Measurements from ENCODE around the gene GLB1L.
"Not testable (repeated sequence)": the region's sequence is repeated elsewhere in the genome, so short reads cannot be mapped to it uniquely, and the experiment has no call there.

The GLB1L gene

GRCh38 chr2:219245148-219245898, at the start of gene GLB1L, which contains the start of gene STK16:
Gene GLB1L (minus strand): TSS chr2:219245444. CDS start chr2:219243573, 1,871 bp downstream.
Gene STK16 (plus strand): TSS chr2:219245479. CDS start chr2:219246000, 521 bp downstream.
- peak; percentile 82 for DNase-seq (ENCODE audit: low read depth, low spot score)

GRCh38 chr2:219294356-219295351, 49.4 kb upstream of the GLB1L start:
- peak; percentile 79 for DNase-seq (ENCODE audit: low read depth, low spot score)

DNA sequence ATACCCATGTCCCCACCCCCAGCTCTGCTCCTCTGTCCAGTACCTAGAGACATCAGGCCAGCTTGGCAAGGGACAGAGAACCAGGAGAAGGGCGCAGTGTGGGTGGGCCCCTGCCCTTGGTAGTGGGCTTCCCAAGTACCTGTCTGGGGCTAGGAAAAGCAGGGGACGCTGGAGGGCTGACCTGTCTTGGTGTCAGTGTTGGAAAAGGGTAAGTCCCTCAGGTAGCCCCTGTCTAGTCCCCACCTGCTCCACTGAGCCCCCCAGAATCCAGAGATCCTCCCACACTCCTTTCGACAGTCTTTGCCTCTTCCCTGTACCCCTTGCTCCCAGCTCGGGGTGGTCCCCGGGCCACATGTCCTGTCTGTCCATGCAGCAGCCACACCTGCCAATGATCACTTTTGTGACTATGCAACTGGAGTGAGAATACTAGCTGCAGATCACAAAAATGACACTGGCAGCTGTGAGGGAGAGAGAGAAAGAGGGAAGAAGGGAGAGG, 48.5 kb upstream of the GLB1L start:
- no peak for DNase-seq (ENCODE audit: low read depth, low spot score)

DNA sequence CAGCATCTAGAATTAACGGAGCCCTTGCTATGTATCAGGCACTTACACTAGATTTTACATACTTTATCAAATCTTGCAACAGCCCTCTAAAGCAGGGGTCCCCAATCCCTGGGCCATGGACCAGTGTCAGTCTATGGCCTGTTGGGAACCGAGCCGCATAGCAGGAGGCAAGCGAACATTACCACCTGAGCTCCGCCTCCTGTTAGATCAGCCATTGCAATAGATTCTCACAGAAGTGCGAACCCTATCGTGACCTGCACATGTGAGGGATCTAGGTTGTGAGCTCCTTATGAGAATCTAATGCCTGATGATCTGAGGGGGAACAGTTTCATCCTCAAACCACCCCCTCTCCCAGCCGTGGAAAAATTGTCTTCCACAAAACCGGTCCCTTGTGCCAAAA, 47.4 kb upstream of the GLB1L start:
- DNase-seq (ENCODE audit: low read depth, low spot score) = no peak

GRCh38 chr2:219291910-219292490, 46.8 kb upstream of the GLB1L start:
- DNase-seq (ENCODE audit: low read depth, low spot score) = no peak

- no peak for DNase-seq (ENCODE audit: low read depth, low spot score)
These were observed 46.1 kb upstream of the GLB1L start for GRCh38 chr2:219291394-219291793.

DNA sequence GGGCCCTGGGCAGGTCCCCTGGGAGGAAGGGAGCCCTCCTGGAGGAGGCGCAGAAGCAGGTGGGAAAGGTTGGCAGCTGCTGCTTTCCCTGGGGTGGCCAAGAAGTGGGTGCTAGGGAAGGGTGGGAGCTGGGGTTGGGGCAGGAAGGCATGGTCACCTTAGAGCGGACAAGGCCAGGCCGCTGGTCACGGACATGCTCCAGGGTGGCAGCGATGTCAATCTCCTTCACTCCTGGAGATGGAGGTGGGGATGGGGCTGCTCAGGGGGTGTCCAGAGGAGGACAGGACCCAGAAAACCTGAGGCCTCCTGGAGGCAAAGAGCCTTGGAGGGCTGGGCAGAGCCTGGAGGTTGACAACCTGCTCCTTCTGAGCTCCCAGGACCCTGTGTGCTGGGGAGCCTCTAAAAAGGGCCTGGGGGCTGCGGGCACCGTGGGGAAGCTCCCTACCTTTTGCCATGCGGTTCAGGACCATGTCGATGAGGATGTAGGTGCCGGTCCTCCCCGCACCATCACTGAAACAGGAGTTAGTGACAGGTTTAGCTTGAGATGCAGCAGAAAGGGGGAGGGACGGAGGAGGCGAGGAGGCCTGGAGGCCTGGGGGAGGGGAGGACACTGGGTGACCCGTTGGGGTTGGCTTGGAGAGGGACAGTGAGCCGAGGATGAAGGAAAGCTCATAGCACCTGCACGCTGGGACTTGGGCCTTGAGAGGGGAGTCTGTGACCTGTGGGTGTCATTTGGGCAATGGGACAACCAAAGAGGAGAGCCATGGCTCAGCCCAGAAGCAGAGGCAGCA, 45.3 kb upstream of the GLB1L start:
- DNase-seq (ENCODE audit: low read depth, low spot score) = no peak

GRCh38 chr2:219289537-219290361, 44.5 kb upstream of the GLB1L start:
- DNase-seq (ENCODE audit: low read depth, low spot score) = no peak

GRCh38 chr2:219289195-219289536, 43.9 kb upstream of the GLB1L start:
- no peak for DNase-seq (ENCODE audit: low read depth, low spot score)

- no peak for DNase-seq (ENCODE audit: low read depth, low spot score)
These were observed 42.5 kb upstream of the GLB1L start for GRCh38 chr2:219287580-219288265.

DNA sequence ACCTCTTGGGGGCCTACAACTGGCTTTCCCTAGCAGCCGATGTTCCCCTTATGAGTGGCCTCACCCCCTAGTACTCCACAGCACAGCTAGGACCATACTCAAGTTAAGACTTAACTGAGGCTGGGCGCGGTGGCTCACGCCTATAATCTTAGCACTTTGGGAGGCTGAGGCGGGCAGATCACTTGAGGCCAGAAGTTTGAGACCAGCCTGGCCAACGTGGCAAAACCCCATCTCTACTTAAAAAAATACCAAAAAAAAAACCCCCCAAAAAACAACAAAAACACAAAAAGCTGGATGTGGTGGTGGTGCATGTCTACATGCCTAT, 41.8 kb upstream of the GLB1L start:
- DNase-seq (ENCODE audit: low read depth, low spot score) = not testable (repeated sequence)

GRCh38 chr2:219286436-219287115, 41.3 kb upstream of the GLB1L start:
- no peak for DNase-seq (ENCODE audit: low read depth, low spot score)

GRCh38 chr2:219285894-219286425, 40.7 kb upstream of the GLB1L start:
- DNase-seq (ENCODE audit: low read depth, low spot score) = no peak

- no peak for DNase-seq (ENCODE audit: low read depth, low spot score)
These were observed 40.1 kb upstream of the GLB1L start for GRCh38 chr2:219285373-219285735.

DNA sequence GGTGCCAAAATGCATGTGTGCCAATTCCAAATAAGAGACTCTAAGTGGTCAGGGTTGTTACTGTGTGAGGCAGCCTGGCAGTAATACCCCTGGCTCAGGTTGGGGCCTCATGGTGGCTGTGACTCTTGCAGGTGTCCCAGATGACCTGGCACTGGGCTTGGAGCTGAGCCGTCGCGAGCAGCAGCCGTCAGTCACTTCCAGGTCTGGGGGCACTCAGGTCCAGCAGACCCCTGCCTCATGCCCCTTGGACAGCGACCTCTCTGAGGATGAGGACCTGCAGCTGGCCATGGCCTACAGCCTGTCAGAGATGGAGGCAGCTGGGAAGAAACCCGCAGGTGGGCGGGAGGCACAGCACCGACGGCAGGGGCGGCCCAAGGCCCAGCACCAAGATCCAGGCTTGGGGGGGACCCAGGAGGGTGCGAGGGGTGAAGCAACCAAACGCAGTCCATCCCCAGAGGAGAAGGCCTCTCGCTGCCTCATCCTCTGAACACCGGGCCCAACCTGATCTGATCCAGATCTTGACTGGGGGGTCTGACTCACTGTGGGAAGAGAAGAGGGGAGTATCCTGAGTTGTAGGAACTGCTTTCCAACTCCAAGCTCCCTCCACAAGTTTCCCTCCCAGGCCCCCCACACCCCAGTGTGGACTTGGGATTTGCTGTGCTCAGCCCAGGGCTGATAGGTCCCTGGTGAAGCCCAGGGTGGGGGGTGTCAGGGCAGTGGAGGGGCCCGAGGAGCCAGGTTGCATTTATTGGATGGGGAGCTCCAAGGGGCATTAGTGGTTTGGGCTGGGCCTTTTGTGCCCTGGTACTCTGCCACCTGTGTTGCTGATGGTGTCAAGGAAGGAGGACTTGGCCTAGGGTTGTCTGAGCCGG, 39.5 kb upstream of the GLB1L start:
- DNase-seq (ENCODE audit: low read depth, low spot score) = no peak

DNA sequence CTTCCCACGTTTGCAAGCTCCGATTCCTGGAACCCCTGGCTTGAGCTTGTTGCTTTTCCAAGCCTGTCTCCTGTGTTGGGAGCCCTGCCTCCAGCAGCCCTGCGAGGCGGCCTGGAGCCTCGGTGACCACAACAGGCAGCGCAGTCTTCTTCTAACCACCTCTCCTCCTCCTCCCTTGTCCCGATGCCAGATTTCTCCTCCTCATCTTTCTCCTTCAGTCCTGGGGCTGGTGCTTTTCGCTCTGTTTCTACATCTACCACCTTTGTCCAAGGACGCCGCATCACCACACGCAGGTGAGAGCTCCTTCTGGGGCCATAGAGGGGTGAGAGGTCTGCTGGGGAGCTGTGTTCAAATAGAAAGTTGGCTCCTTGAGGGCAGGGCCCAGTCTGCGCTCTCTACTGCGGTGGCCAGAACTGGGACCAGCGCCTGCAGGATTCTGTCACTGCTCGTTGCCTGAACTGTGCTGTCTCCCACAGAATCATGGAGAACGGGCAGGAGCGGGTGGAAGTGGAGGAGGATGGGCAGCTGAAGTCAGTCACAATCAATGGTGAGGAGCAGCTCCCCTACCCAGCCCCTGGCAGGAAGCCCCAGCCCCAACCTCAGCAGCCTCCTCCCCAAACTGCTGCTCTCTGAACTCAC, 37.8 kb upstream of the GLB1L start:
- no peak for DNase-seq (ENCODE audit: low read depth, low spot score)

DNA sequence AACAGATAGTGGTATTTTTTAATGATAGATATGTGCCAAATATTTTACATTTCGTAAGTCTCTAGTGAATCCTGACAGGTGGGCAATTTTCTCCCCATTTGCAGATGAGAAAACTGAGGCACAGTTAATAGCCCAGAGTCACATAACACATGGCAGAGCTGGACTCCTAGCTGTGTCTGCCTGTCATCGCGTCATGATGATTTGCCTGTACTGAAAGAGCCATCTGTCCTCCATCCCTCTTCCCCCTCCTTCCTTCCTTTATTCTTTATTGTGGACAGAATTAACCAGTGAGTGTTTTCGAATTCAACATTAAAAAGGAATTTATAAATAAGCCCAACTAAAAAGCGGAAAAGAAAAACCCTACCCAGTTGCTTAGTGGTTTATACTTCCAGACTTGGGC, 37.1 kb upstream of the GLB1L start:
- no peak for DNase-seq (ENCODE audit: low read depth, low spot score)

DNA sequence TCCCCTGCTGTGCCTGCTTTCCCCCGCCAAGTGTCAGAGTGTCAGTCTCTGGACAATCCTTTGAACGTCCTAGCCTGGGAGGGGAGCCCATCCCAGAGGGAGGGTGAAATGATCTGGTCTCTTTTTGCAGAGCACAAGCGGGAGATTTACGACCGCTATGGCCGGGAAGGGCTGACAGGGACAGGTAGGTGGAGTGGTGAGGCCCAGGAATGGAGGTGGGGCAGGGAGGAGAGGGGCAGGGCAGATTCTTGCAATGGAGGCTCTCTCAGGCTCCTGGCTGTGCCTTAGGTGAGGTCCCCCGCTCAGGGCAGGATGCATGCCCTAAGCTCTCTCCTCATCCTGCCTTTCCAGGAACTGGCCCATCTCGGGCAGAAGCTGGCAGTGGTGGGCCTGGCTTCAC, 36.3 kb upstream of the GLB1L start:
- DNase-seq (ENCODE audit: low read depth, low spot score) = no peak

All from activated CD4-positive, CD25-positive, alpha-beta regulatory T cell treated with anti-CD3 and anti-CD28 coated beads, Interleukin-2, amount 50 U/mL, for 16 hours (primary cell).